BE2C (cell line): ENCODE data around the gene UBE2G1.

ENCODE experiments used
- DNase-seq: peaks from one replicate; pipeline ENCODE4 v3.0.0-alpha.2; 2020
- H3K27me3 ChIP-seq: fragments of 250-450 bp; sonication (Bioruptor Pico); 2 replicates; pipeline ENCODE4 v1.5.1; 2020; ENCODE audit warnings: mild to moderate bottlenecking
- H3K36me3 ChIP-seq: fragments of 250-450 bp; sonication (Bioruptor Pico); 2 replicates; pipeline ENCODE4 v1.5.1; 2020; ENCODE audit warnings: mild to moderate bottlenecking
- H3K4me1 ChIP-seq: fragments of 250-450 bp; sonication (Bioruptor Pico); 2 replicates; pipeline ENCODE4 v1.5.1; 2020
- H3K4me3 ChIP-seq: 2 replicates; pipeline ENCODE4 v1.5.1; 2011; ENCODE audit warnings: low read depth, low read length
- H3K9me3 ChIP-seq: fragments of 250-450 bp; sonication (Bioruptor Pico); 2 replicates; pipeline ENCODE4 v1.5.1; 2020
- CTCF ChIP-seq: IDR thresholded peaks from 2 replicates; pipeline ENCODE4 v1.5.1; 2012; ENCODE audit warnings: mild to moderate bottlenecking, low read depth, low read length

The UBE2G1 gene

GRCh38 chr17:4340914-4341615, 25.4 kb downstream of the UBE2G1 start:
- H3K27me3 ChIP-seq = no peaks in the 10 kb centered on the region
- no peaks in the 10 kb centered on the region for H3K36me3 ChIP-seq
- no peak for DNase-seq
- no peaks in the 10 kb centered on the region for H3K4me1 ChIP-seq
- no peaks in the 10 kb centered on the region for H3K9me3 ChIP-seq
- no peak for TF ChIP-seq CTCF
- H3K4me3 ChIP-seq = no peak overlapping the region

GRCh38 chr17:4334776-4335584, 31.5 kb downstream of the UBE2G1 start:
- Histone ChIP-seq H3K9me3 (no peaks in the 10 kb centered on the region), H3K4me1 (no peaks in the 10 kb centered on the region), H3K4me3 (no peak overlapping the region), H3K36me3 (no peaks in the 10 kb centered on the region), H3K27me3 (no peaks in the 10 kb centered on the region)
- TF ChIP-seq CTCF = no peak
- DNase-seq = no peak

- no peak overlapping the region for H3K4me3 ChIP-seq
- no peak for DNase-seq
- no peaks in the 10 kb centered on the region for H3K36me3 ChIP-seq
- no peak for TF ChIP-seq CTCF
- no peaks in the 10 kb centered on the region for H3K9me3 ChIP-seq
- no peaks in the 10 kb centered on the region for H3K4me1 ChIP-seq
- no peaks in the 10 kb centered on the region for H3K27me3 ChIP-seq
Observed at GRCh38 chr17:4334332-4334731, 32.1 kb downstream of the UBE2G1 start.

- TF ChIP-seq CTCF = no peak
- no peaks in the 10 kb centered on the region for H3K36me3 ChIP-seq
- H3K4me3 ChIP-seq = no peak overlapping the region
- no peaks in the 10 kb centered on the region for H3K27me3 ChIP-seq
- DNase-seq = no peak
- no peaks in the 10 kb centered on the region for H3K4me1 ChIP-seq
- no peaks in the 10 kb centered on the region for H3K9me3 ChIP-seq
Observed at GRCh38 chr17:4333041-4333440, 33.4 kb downstream of the UBE2G1 start.

- Histone ChIP-seq H3K36me3 (no peaks in the 10 kb centered on the region), H3K4me3 (no peak overlapping the region), H3K9me3 (no peaks in the 10 kb centered on the region), H3K27me3 (no peaks in the 10 kb centered on the region), H3K4me1 (no peaks in the 10 kb centered on the region)
- DNase-seq = no peak
- no peak for TF ChIP-seq CTCF
Observed at GRCh38 chr17:4332296-4332970, 34.0 kb downstream of the UBE2G1 start.

GRCh38 chr17:4331614-4332013, 34.9 kb downstream of the UBE2G1 start:
- no peak overlapping the region for H3K4me3 ChIP-seq
- H3K36me3 ChIP-seq = no peaks in the 10 kb centered on the region
- no peak for DNase-seq
- H3K4me1 ChIP-seq = no peaks in the 10 kb centered on the region
- H3K9me3 ChIP-seq = no peaks in the 10 kb centered on the region
- H3K27me3 ChIP-seq = no peaks in the 10 kb centered on the region
- TF ChIP-seq CTCF = no peak
